BLaER1 treated with 17β-estradiol and CSF1 and Interleukin-3, amounts not matched to agents 10 nM and 100 nM (cell line): Measurements from ENCODE around the gene ADORA3.

Experiments used
- H3K27ac ChIP-seq, 11 experiments: shearing (Covaris generic); formaldehyde crosslinking; 2 replicates each; pipeline ENCODE4 v1.8.1; 2022
- H3K27me3 ChIP-seq, 11 experiments: shearing (Covaris generic); formaldehyde crosslinking; 2 replicates each; pipeline ENCODE4 v1.8.1; 2022
- H3K36me3 ChIP-seq, 11 experiments: shearing (Covaris generic); formaldehyde crosslinking; 2 replicates each; pipeline ENCODE4 v1.8.1; 2022
- H3K4me1 ChIP-seq, 10 experiments: shearing (Covaris generic); formaldehyde crosslinking; 2 replicates each; pipeline ENCODE4 v1.8.1; 2022
- H3K4me2 ChIP-seq, 11 experiments: shearing (Covaris generic); formaldehyde crosslinking; 2 replicates each; pipeline ENCODE4 v1.8.1; 2022
- H3K4me3 ChIP-seq, 10 experiments: shearing (Covaris generic); formaldehyde crosslinking; 2 replicates each; pipeline ENCODE4 v1.8.1; 2022
- H3K9ac ChIP-seq, 11 experiments: shearing (Covaris generic); formaldehyde crosslinking; 2 replicates each; pipeline ENCODE4 v1.8.1; 2022
- H3K9me3 ChIP-seq, 11 experiments: shearing (Covaris generic); formaldehyde crosslinking; replicated peaks in 1 of 11; 2 replicates each; pipeline ENCODE4 v1.8.1; 2022
- H4K20me1 ChIP-seq, 11 experiments: shearing (Covaris generic); formaldehyde crosslinking; 2 replicates each; pipeline ENCODE4 v1.8.1; 2022
- Cebpa-rat ChIP-seq, 11 experiments: shearing (Covaris generic); IDR thresholded peaks; 2 replicates each; pipeline ENCODE4 v1.8.1; 2022

The ADORA3 gene

DNA sequence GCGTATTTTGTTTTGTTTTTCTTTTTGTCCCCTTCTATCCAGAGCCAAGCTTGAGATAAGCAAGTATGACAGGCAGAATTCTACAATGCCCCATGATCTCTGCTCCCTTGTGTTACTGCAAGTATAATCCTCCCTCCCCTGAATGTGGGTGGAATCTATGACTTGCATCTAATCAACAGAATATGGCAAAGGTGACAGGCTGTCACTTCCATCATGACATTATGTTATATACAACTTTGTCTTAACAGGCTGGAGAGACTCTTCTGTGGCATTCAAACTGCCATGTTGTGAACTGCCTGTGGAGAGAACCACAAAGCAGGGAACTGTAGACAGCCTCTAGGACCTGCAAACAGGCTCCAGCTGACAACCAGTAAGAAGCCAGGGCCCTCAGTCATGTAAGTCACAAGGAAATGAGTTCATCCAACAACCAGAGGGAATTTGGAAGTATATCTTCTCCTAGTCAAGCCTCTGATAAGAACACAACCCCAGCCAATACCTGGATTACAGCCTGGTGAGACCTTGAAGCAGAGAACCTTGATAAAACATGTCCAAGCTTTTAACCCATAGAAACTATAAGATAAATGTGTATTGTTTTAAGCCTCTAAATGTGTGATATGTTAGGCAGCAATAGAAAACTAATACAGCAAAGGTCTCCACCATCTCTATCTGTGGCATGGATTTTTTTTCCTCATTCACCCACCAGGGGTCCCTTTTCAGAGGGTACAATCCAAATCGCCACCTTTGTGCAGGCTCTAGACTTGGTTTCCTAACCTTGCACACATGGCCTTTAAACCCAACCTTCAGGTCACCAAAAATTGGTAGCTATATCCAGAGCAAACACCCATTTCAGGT lies 35.3 kb downstream of the ADORA3 start:
- Histone ChIP-seq H3K4me3 (no peak overlapping the region), H3K27me3 (no peaks in the 10 kb centered on the region), H3K36me3 (peaks cover 36 to 57% (median 42%) of the 10 kb centered on the region in 11 experiments; a peak in 20 of 22 replicates), H3K4me1 (peaks cover 16 to 56% (median 35%) of the 10 kb centered on the region in 10 experiments), H3K9me3 (peaks cover 0 to 8% (median 0%) of the 10 kb centered on the region in 11 experiments; a peak in 4 of 22 replicates), H4K20me1 (no peaks in the 10 kb centered on the region), H3K27ac (no peak overlapping the region), H3K9ac (no peak overlapping the region), H3K4me2 (peak overlapping the region in 2 of 11 experiments; percentile 4 to 49; a peak in 4 of 22 replicates)
- no peak for TF ChIP-seq Cebpa-rat (IDR thresholded peaks at IDR 0.05)

DNA sequence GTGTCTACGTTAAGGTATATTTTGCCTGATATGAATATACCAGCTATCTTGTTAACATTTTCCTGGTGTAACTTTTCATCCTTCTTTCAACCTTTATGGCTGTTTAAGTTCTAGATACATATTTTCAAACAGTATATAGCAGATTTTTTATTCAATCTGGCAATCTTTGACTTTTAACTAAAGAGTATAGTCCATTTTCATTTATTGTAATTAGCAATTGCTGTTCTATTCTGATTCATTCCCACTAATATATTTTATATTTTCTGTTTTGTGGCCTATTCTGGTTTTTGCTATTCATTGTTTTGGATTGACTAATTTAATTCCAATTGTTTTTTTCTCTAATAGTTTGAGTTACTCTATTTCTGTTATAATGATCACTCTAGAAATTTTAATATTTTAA lies 37.0 kb downstream of the ADORA3 start:
- no peak for TF ChIP-seq Cebpa-rat (IDR thresholded peaks at IDR 0.05)
- H3K9me3 ChIP-seq: peaks cover 0 to 8% (median 0%) of the 10 kb centered on the region in 11 experiments; a peak in 4 of 22 replicates
- no peaks in the 10 kb centered on the region for H4K20me1 ChIP-seq
- H3K4me2 ChIP-seq: no peak overlapping the region
- H3K9ac ChIP-seq: no peak overlapping the region
- peaks cover 15 to 40% (median 20%) of the 10 kb centered on the region in 10 experiments for H3K4me1 ChIP-seq
- H3K27me3 ChIP-seq: no peaks in the 10 kb centered on the region
- H3K4me3 ChIP-seq: no peak overlapping the region
- no peak overlapping the region for H3K27ac ChIP-seq
- peaks cover 50 to 72% (median 57%) of the 10 kb centered on the region in 11 experiments for H3K36me3 ChIP-seq

DNA sequence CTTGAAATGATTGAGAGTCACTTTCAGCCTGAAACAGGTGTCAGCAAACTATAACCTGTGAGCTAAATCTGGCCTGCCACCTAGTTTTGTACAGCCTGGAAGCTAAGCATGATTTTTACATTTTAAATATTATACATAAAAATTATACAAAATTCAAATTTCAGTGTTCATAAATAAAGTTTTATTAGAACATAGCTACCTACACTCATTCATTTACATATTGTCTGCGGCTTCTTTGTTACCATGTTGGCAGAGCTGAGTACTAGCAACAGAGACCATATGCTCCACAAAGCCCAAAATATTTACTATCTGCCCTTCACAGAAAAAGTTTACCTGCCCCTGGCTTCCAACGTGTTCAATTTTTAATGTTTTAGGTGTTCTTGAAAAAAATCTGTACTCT lies 37.7 kb downstream of the ADORA3 start:
- peaks cover 7 to 34% (median 14%) of the 10 kb centered on the region in 10 experiments for H3K4me1 ChIP-seq
- peaks cover 58 to 79% (median 65%) of the 10 kb centered on the region in 11 experiments for H3K36me3 ChIP-seq
- peaks cover 0 to 8% (median 0%) of the 10 kb centered on the region in 11 experiments; a peak in 4 of 22 replicates for H3K9me3 ChIP-seq
- H3K9ac ChIP-seq: no peak overlapping the region
- no peak overlapping the region for H3K4me3 ChIP-seq
- H3K4me2 ChIP-seq: no peak overlapping the region
- H3K27me3 ChIP-seq: no peaks in the 10 kb centered on the region
- no peak overlapping the region for H3K27ac ChIP-seq
- no peak for TF ChIP-seq Cebpa-rat (IDR thresholded peaks at IDR 0.05)
- H4K20me1 ChIP-seq: no peaks in the 10 kb centered on the region

DNA sequence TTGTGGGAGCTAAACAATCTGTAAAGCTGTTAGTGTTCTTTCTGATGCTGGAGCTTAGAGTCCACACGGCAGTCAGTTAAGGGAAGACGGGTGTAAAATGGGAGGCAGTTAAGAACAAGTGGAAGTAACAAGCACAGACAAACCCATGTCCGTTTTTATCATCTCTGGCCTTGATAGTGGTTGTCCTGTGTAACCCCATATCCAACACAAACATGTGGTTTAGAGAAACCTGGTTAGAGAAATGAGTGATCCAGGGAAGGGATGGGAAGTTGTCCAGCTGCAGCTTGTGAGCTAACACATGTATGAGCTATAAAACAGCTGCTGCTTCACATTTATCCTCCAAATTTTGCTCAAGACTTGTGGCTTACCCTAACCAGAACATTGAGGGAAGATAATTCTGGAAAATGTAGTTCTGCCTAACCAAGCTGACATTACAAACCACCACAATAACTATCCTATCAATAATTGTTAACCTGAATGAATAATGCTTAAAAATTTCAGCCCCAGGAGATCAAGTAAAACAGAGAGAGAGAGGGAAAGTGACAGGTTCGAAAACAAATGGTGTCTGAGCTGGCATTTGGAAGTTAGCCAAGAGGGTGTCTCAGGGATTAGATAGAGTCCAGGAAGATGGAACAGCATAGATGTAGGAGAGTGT lies 40.3 kb downstream of the ADORA3 start:
- Histone ChIP-seq H4K20me1 (peaks cover 0 to 19% (median 6%) of the 10 kb centered on the region in 11 experiments; a peak in 8 of 22 replicates), H3K4me2 (no peak overlapping the region), H3K27ac (no peak overlapping the region), H3K4me3 (no peak overlapping the region), H3K27me3 (no peaks in the 10 kb centered on the region), H3K9me3 (no peaks in the 10 kb centered on the region), H3K4me1 (peaks cover 0 to 8% (median 0%) of the 10 kb centered on the region in 10 experiments; a peak in 4 of 20 replicates), H3K9ac (no peak overlapping the region), H3K36me3 (peaks cover 61 to 87% (median 68%) of the 10 kb centered on the region in 11 experiments)
- TF ChIP-seq Cebpa-rat (IDR thresholded peaks at IDR 0.05): no peak

DNA sequence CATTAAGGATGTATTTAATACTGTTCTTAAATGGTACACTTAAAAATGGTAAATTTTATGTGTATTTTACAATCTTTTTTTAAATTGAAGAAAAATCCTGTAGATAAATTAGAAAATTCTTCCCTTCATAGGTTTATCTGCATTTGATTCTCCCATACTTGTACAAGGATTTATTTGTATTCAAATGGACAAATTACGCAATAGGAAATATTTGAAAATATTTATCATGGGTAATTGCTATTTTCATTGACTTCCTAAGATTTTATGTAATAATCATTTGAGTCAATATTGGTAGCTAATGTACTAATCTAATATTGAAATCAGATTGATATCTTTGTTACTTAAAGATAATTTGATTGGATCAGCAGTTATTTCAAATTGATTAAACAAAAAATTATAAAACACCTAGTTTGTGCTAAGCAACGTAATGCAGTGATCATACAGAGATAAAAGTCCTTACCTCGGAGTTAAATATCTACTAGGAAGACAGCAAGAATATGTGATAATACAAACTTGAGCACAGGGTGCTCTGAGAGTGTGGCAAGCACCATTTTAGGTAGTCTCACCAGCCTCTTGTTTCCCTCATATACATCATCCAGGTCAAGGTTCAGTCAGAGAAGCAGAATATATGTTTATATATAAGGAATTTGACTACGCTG lies 40.9 kb downstream of the ADORA3 start:
- TF ChIP-seq Cebpa-rat (IDR thresholded peaks at IDR 0.05): no peak
- Histone ChIP-seq H3K27ac (no peak overlapping the region), H3K4me3 (no peak overlapping the region)

DNA sequence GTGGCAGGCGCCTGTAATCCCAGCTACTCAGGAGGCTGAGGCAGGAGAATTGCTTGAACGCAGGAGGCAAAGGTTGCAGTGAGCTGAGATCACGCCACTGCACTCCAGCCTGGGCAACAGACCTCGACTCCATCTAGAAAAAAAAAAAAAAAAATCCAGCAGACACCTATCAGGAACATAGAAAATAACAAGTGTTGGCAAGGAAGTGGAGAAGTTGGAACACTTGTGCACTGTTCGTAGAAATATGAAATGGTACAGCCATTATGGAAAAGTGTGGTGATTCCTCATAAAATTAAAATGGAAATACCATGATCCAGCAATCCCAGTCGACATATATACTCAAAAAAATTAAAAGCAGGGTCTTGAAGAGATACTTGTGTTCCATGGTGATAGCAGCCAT lies 41.7 kb downstream of the ADORA3 start:
- no peak overlapping the region for H3K4me3 ChIP-seq
- H3K27me3 ChIP-seq: no peaks in the 10 kb centered on the region
- H3K36me3 ChIP-seq: peaks cover 65 to 87% (median 73%) of the 10 kb centered on the region in 11 experiments
- H3K27ac ChIP-seq: no peak overlapping the region
- H3K9me3 ChIP-seq: no peaks in the 10 kb centered on the region
- TF ChIP-seq Cebpa-rat (IDR thresholded peaks at IDR 0.05): no peak
- H3K4me1 ChIP-seq: no peaks in the 10 kb centered on the region
- H3K4me2 ChIP-seq: no peak overlapping the region
- peaks cover 0 to 30% (median 10%) of the 10 kb centered on the region in 11 experiments; a peak in 10 of 22 replicates for H4K20me1 ChIP-seq
- H3K9ac ChIP-seq: no peak overlapping the region

More for the DNA sequence above, 40.9 kb downstream of the ADORA3 start:
- peaks cover 62 to 87% (median 70%) of the 10 kb centered on the region in 11 experiments for H3K36me3 ChIP-seq
- peaks cover 0 to 23% (median 9%) of the 10 kb centered on the region in 11 experiments; a peak in 9 of 22 replicates for H4K20me1 ChIP-seq
- H3K9me3 ChIP-seq: no peaks in the 10 kb centered on the region
- no peak overlapping the region for H3K9ac ChIP-seq
- H3K4me2 ChIP-seq: no peak overlapping the region
- peaks cover 0 to 1% (median 0%) of the 10 kb centered on the region in 10 experiments; a peak in 2 of 20 replicates for H3K4me1 ChIP-seq
- no peaks in the 10 kb centered on the region for H3K27me3 ChIP-seq

DNA sequence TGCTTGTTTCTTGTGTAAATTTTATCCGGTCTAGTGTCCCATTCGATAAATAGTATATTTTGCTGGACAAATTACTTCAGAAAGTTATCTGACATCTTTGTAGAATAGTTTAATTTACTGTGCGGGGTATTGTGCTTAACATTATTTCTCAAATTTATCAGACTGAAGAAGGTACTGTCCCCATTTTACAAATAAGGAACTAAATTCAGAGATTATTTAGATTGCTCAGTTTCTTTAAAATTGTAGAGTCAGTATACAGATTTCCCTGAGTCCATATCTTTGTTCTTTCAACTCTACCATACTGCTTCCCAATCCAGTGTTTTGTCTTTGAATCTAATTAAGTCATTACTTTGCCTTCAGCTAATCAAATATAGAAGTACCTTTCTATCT lies 47.8 kb downstream of the ADORA3 start:
- Histone ChIP-seq H3K27me3 (no peaks in the 10 kb centered on the region), H3K36me3 (peaks cover 95 to 100% (median 98%) of the 10 kb centered on the region in 11 experiments), H3K4me2 (peak overlapping the region in 1 of 11 experiments; percentile 97; a peak in 2 of 22 replicates), H3K4me1 (peaks cover 8 to 53% (median 20%) of the 10 kb centered on the region in 10 experiments), H3K27ac (no peak overlapping the region), H3K9me3 (no peaks in the 10 kb centered on the region), H4K20me1 (peaks cover 11 to 68% (median 40%) of the 10 kb centered on the region in 11 experiments; a peak in 18 of 22 replicates), H3K4me3 (no peak overlapping the region), H3K9ac (no peak overlapping the region)
- TF ChIP-seq Cebpa-rat (IDR thresholded peaks at IDR 0.05): no peak

DNA sequence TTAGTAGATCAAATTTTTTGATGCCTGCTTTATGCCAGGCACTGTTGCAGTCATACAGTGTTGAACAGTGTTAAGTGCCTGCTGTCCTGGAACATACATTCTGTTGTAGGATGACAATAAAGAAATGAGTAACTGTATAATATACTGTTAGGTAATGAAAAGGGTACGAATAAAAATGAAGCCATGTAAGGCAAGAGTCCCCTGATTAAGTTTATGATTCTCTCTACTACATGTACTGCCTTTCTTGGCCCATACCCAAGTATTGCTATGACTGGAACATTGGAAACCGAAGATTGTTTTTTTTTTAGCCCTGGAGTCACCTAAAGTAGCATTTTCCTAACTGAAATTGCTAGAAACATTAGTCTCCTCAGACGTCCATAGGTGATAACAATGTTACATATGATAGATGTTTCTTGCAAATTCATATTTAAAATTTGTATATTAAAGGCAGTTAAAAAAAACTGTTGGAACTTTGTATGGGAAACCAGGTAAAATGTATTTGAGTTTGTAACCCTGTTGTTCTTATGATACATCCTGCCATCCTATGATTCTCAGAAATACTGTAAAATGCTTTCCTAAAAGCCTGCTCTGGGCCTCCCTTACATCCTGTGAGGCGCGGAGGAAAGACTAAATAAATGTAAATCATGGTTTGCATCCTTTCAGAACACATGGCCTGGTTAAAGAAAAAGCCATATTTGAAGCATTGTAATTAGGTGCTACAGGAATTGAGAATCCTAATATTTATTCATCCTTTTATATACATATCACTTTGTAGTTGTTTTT lies 48.4 kb downstream of the ADORA3 start:
- H3K9ac ChIP-seq: no peak overlapping the region; a peak in 1 of 22 replicates
- H3K27me3 ChIP-seq: no peaks in the 10 kb centered on the region
- TF ChIP-seq Cebpa-rat (IDR thresholded peaks at IDR 0.05): no peak
- peak overlapping the region in 5 of 11 experiments; percentile 2 to 97 (median 21); a peak in 3 of 22 replicates for H3K4me2 ChIP-seq
- H3K4me1 ChIP-seq: peaks cover 14 to 59% (median 26%) of the 10 kb centered on the region in 10 experiments
- H3K36me3 ChIP-seq: peaks cover 90 to 99% (median 94%) of the 10 kb centered on the region in 11 experiments
- no peak overlapping the region for H3K27ac ChIP-seq
- peaks cover 11 to 68% (median 40%) of the 10 kb centered on the region in 11 experiments; a peak in 18 of 22 replicates for H4K20me1 ChIP-seq
- H3K9me3 ChIP-seq: no peaks in the 10 kb centered on the region
- H3K4me3 ChIP-seq: no peak overlapping the region
